ENCODE data around the gene ZFHX2.

GRCh38 chr14:23536494-23536893 lies 15.1 kb downstream of the ZFHX2 start:
- TF ChIP-seq CTCF (IDR thresholded peaks at IDR 0.05; ENCODE audit: insufficient read depth, low read depth, low read length) (no peak), EZH2 (IDR thresholded peaks at IDR 0.05; ENCODE audit: insufficient read depth, low read length) (no peak)

All from astrocyte (in vitro differentiated cells and primary cell).